ENCODE data around the gene ZNF835.

ZNF835 gene

GRCh38 chr19:56705939-56706338, 34.4 kb upstream of the ZNF835 start:
- Histone ChIP-seq H3K4me1 (ENCODE audit: control insufficient read depth, low read length) (no peaks in the 10 kb centered on the region), H3K27ac (ENCODE audit: low read depth, low read length) (no peak overlapping the region), H3K9me3 (ENCODE audit: control insufficient read depth, insufficient read depth, low read length) (no peaks in the 10 kb centered on the region), H3K4me3 (ENCODE audit: low read length) (no peak overlapping the region), H3K36me3 (ENCODE audit: control insufficient read depth, low read length) (no peaks in the 10 kb centered on the region), H3K27me3 (ENCODE audit: control insufficient read depth, low read length) (no peaks in the 10 kb centered on the region), H3K79me2 (ENCODE audit: control insufficient read depth, low read length) (no peaks in the 10 kb centered on the region), H3F3A (ENCODE audit: control insufficient read depth, insufficient read depth) (no peaks in the 10 kb centered on the region), H3K9me2 (replicated peaks; ENCODE audit: control insufficient read depth, low read length) (no peaks in the 10 kb centered on the region), H3K4me2 (ENCODE audit: low read length) (no peak overlapping the region), H4K20me1 (ENCODE audit: control insufficient read depth, insufficient read depth, low read depth, low read length) (no peaks in the 10 kb centered on the region)
- TF ChIP-seq CTCF (IDR thresholded peaks at IDR 0.05; ENCODE audit: low read depth, low read length, poor library complexity, severe bottlenecking): no peak
- no peak for TF ChIP-seq EZH2phosphoT487 (IDR thresholded peaks at IDR 0.05; ENCODE audit: borderline replicate concordance, low read length)

- H3K9me3 ChIP-seq (ENCODE audit: control insufficient read depth, insufficient read depth, low read length): peaks cover 3% of the 10 kb centered on the region; the same call in 1 of the 2 replicates
- H3K9me2 ChIP-seq (replicated peaks; ENCODE audit: control insufficient read depth, low read length): no peaks in the 10 kb centered on the region
- no peak for TF ChIP-seq CTCF (IDR thresholded peaks at IDR 0.05; ENCODE audit: low read depth, low read length, poor library complexity, severe bottlenecking)
- TF ChIP-seq EZH2phosphoT487 (IDR thresholded peaks at IDR 0.05; ENCODE audit: borderline replicate concordance, low read length): no peak
- no peaks in the 10 kb centered on the region for H3K27me3 ChIP-seq (ENCODE audit: control insufficient read depth, low read length)
- no peaks in the 10 kb centered on the region for H4K20me1 ChIP-seq (ENCODE audit: control insufficient read depth, insufficient read depth, low read depth, low read length)
- H3F3A ChIP-seq (ENCODE audit: control insufficient read depth, insufficient read depth): no peaks in the 10 kb centered on the region
- H3K27ac ChIP-seq (ENCODE audit: low read depth, low read length): no peak overlapping the region
- H3K4me1 ChIP-seq (ENCODE audit: control insufficient read depth, low read length): no peaks in the 10 kb centered on the region
- H3K4me2 ChIP-seq (ENCODE audit: low read length): no peak overlapping the region
- H3K79me2 ChIP-seq (ENCODE audit: control insufficient read depth, low read length): no peaks in the 10 kb centered on the region
- no peaks in the 10 kb centered on the region for H3K36me3 ChIP-seq (ENCODE audit: control insufficient read depth, low read length)
- no peak overlapping the region for H3K4me3 ChIP-seq (ENCODE audit: low read length)
These were observed 30.3 kb upstream of the ZNF835 start for GRCh38 chr19:56701895-56702294.

- Histone ChIP-seq H3K9me2 (replicated peaks; ENCODE audit: control insufficient read depth, low read length) (no peaks in the 10 kb centered on the region), H3K4me2 (ENCODE audit: low read length) (no peak overlapping the region), H3K27me3 (ENCODE audit: control insufficient read depth, low read length) (no peaks in the 10 kb centered on the region), H3K36me3 (ENCODE audit: control insufficient read depth, low read length) (no peaks in the 10 kb centered on the region), H3K27ac (ENCODE audit: low read depth, low read length) (no peak overlapping the region), H3K79me2 (ENCODE audit: control insufficient read depth, low read length) (no peaks in the 10 kb centered on the region), H4K20me1 (ENCODE audit: control insufficient read depth, insufficient read depth, low read depth, low read length) (no peaks in the 10 kb centered on the region), H3K4me1 (ENCODE audit: control insufficient read depth, low read length) (no peaks in the 10 kb centered on the region), H3K4me3 (ENCODE audit: low read length) (no peak overlapping the region), H3F3A (ENCODE audit: control insufficient read depth, insufficient read depth) (no peaks in the 10 kb centered on the region), H3K9me3 (ENCODE audit: control insufficient read depth, insufficient read depth, low read length) (peaks cover 3% of the 10 kb centered on the region; the same call in 1 of the 2 replicates)
- no peak for TF ChIP-seq EZH2phosphoT487 (IDR thresholded peaks at IDR 0.05; ENCODE audit: borderline replicate concordance, low read length)
- no peak for TF ChIP-seq CTCF (IDR thresholded peaks at IDR 0.05; ENCODE audit: low read depth, low read length, poor library complexity, severe bottlenecking)
These were observed 28.0 kb upstream of the ZNF835 start for GRCh38 chr19:56699552-56699951.
